Choroid plexus epithelial cell (primary cell): ENCODE measurements around the gene SELENOO.
A peak's percentile ranks its signal among the peaks of the same experiment; 100 is the strongest.

Experiments
- DNase-seq: peaks from one replicate; pipeline ENCODE4 v3.0.0-alpha.2; 2010; ENCODE audit warnings: low read depth
- H3K4me3 ChIP-seq: 2 replicates; pipeline ENCODE4 v1.5.1; 2011; ENCODE audit warnings: low read depth, mild to moderate bottlenecking, control low read depth, low read length, moderate library complexity
- CTCF ChIP-seq: conservative IDR thresholded peaks from 2 replicates; pipeline ENCODE4 v1.5.1; 2011; ENCODE audit warnings: low read depth, mild to moderate bottlenecking, control low read depth, inconsistent platforms, low read length, moderate library complexity

The SELENOO gene

GRCh38 chr22:50227579-50228215 lies 26.9 kb downstream of the SELENOO start:
- DNase-seq: no peak

DNA sequence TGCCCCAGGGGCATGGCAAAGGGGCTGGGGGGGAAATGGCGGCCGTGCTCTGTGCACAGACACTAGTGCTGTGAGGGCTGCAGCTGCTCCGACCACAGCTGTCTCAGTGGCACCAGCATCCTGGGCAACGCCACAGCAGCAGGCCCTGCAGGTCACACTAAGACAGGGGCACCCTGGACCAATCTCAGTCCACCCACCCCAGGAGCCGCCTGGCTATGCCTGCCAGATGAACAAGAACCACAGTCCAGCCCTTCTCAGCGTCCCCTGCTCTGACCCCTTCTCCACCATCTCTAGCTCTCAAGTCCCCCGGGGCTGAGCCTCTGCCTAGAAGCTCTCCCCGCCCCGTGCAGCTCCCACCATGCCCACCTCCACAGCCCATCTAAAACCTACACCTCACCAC lies 27.6 kb downstream of the SELENOO start:
- H3K4me3 ChIP-seq: no peak overlapping the region
- no peak for TF ChIP-seq CTCF
- DNase-seq: no peak

More at GRCh38 chr22:50227579-50228215, 26.9 kb downstream of the SELENOO start:
- H3K4me3 ChIP-seq: no peak overlapping the region
- TF ChIP-seq CTCF: no peak

- no peak overlapping the region for H3K4me3 ChIP-seq
- no peak for DNase-seq
- TF ChIP-seq CTCF: no peak
Measured at GRCh38 chr22:50229370-50229769, 28.6 kb downstream of the SELENOO start.

DNA sequence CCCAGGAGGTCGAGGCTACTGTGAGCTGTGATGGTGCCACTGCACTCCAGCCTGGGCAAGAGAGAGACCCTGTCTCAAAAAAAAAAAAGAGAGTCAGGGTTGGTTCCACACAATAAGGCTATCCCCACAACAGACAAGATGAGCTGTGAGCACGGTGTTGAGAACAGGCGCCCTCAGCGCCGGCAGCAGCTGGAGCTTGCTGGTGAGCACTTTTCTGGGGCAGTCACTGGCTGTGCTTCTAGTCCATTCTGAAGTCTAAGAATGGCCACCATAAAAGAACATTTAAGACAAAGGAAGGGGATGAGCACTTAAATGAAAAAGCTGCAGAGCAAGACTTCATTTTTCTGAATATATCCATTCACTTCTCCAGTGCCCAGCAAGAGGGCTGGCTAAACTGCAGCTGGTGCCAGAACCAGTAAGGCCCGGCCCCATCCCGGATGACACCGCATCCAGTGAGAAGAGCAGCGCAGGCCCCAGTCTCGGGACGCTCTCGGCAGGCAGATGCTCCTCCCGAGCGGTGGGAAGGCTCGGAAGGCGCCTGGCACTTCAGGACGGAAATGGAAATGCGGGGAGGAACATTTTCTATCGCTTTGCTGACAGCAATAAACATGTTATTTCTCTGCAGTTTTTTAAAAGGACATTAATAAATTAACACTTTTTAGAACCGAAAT lies 31.8 kb downstream of the SELENOO start:
- DNase-seq: no peak
- TF ChIP-seq CTCF: no peak
- H3K4me3 ChIP-seq: no peak overlapping the region

DNA sequence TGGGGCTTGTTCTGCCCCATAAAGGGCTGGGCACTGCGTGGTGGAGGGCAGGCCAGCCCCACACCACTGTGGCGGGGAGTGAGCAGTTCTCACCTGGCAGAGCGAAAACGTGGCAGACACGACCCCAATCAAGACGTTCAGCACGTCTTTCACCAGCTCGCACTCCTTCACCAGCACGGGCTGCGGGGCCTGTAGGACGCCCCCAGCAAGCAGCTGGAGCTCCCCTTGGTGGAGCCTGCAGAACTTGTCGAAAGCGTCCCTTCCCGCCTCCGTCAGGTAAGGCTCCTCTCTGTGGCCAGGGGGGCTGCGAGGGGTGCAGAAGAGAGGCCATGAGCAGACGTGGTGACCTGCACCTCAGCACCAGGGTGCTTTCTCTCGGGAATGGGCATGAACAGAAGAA lies 32.4 kb downstream of the SELENOO start:
- no peak overlapping the region for H3K4me3 ChIP-seq
- DNase-seq: no peak
- no peak for TF ChIP-seq CTCF

DNA sequence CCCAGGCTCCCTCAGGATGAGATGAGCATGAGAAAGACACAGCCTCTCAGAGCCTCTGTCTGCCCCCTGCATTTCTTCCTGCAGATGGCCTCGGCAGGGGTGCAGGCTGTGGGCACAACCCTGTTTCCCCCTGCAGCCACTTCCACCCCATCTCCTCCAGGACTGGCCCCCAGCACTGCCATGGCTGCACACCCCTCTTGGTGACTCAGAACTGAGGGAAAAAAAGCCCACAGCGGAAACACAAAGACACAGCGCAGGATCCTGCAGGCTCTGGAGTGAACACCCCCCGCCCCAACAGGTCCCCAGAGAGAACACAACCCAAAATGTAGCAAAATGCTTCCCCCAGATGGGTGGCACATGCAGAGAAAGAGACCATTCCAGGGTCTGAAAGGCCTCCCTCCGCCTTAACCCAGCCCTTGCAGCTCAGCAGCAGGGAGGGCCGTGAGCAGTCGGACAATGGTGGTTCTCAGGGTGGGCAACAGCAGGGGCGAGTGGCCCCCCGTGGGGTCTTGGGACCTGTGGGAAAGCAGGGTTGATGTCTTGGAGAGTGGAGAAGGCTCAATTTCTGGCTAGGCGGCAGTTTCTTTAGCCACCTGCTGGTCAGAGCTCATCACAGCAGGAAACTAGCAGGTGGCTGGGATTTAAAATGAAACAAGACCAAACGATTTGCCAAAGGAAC lies 36.1 kb downstream of the SELENOO start:
- no peak overlapping the region for H3K4me3 ChIP-seq
- DNase-seq: peak; percentile 57
- peak; percentile 71 for TF ChIP-seq CTCF

DNA sequence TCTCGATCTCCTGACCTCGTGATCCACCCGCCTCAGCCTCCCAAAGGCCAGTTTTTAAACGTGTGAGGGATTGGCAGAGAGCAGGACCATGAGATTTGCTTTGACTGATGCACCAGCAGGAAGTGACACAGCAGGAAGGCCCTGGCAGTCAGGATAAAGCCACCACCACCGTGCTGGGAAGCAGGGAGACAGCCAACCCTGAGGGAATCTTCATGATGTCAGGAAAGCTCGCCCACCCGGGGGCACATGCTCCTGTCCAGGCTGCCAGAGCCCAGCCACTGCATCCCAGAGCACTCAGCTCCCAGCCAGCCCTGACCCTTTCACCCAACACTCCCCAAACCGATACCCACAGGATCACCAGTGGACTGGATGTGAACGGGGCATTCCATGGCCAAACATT lies 37.9 kb downstream of the SELENOO start:
- H3K4me3 ChIP-seq: no peak overlapping the region
- no peak for DNase-seq
- no peak for TF ChIP-seq CTCF
